Transverse colon (tissue), 4 donors: ENCODE results near the gene KRTAP4-9. TPM values are rescaled to one million over a fixed set of nuclear protein-coding genes. Genes with fewer than 3 reads are reported as not detected.
"Not testable (repeated sequence)": the region's sequence is repeated elsewhere in the genome, so short reads cannot be mapped to it uniquely, and the experiment has no call there.

Experiments used
- DNase-seq: peaks from one replicate; pipeline ENCODE4 v3.0.0-alpha.2; 2019
- H3K27ac ChIP-seq, 4 donors: fragments of 200-600 bp; sonication (generic); 2 replicates each; pipeline ENCODE4 v1.5.1; 2016 to 2018; ENCODE audit warnings: inconsistent platforms in 4 of 4
- H3K27me3 ChIP-seq: fragments of 200-600 bp; sonication (generic); 2 replicates; pipeline ENCODE4 v1.5.1; 2017; ENCODE audit warnings: inconsistent platforms
- H3K36me3 ChIP-seq, 4 donors: fragments of 200-600 bp; sonication (generic); 2 replicates each; pipeline ENCODE4 v1.5.1; 2017 to 2019; ENCODE audit warnings: inconsistent platforms in 4 of 4
- H3K4me1 ChIP-seq, 4 donors: fragments of 200-600 bp; sonication (generic); 2 replicates each; pipeline ENCODE4 v1.5.1; 2017 to 2020; ENCODE audit warnings: inconsistent platforms in 4 of 4
- H3K4me3 ChIP-seq, 4 donors: fragments of 200-600 bp; sonication (generic); 1 replicate in 1 of 4; 2 replicates in 3 of 4; pipeline versions ENCODE4 v1.5.1 to v1.6.1; 2017 to 2019; ENCODE audit warnings: inconsistent platforms in 4 of 4
- H3K9me3 ChIP-seq, 2 donors: fragments of 200-600 bp; sonication (generic); 2 replicates each; pipeline ENCODE4 v1.5.1; 2017 to 2019; ENCODE audit warnings: inconsistent platforms in 2 of 2
- EP300 ChIP-seq: sonication (generic); formaldehyde crosslinking; IDR thresholded peaks from one replicate; pipeline ENCODE4 v1.6.1; 2017; ENCODE audit warnings: antibody characterized with exemption, low read depth
- POLR2A ChIP-seq: fragments of 450-650 bp; IDR thresholded peaks from one replicate; pipeline ENCODE4 v1.6.1; 2016; ENCODE audit warnings: antibody characterized with exemption, mild to moderate bottlenecking, moderate library complexity
- POLR2AphosphoS5 ChIP-seq, 3 donors: sonication (generic); formaldehyde crosslinking; IDR thresholded peaks; one replicate each; pipeline ENCODE4 v1.6.1; 2016; ENCODE audit warnings: antibody characterized with exemption in 3 of 3
- WGBS, 2 donors: methylation state at CpG; one replicate each; pipeline ENCODE4 v1.1.5; 2018; ENCODE audit warnings: low coverage in 1 of 2; 5-methylcytosine and 5-hydroxymethylcytosine counted together
- in situ Hi-C, 4 donors: fragments of 200-750 bp; cut with MboI; loops; one replicate each; pipeline versions ENCODE4 v1.15.0 to v1.15.1; 2017; ENCODE audit warnings: low sequenced_read_pairs in 3 of 4, low pct_ligation_motif_present in 1 of 4, low pct_unique_long_range_greater_than_20kb in 1 of 4
- intact Hi-C: fragments of 100-400 bp; cut with DNase I; formaldehyde crosslinking; loops from one replicate; pipeline ENCODE4 v1.15.1; 2023; ENCODE audit warnings: low total_unique reads
- total RNA-seq, 4 donors: library from RNA; depleted of rRNA; stranded (reverse); fragments of >200 nt; gene quantifications; one replicate each; pipeline ENCODE4 v1.1.0, GENCODE V29; 2016
- TF ChIP-seq, protein P1 (sequence below), 5 experiments: fragments of 200-600 bp in 3 of 5; fragments of 450-650 bp in 2 of 5; sonication (generic) in 3 of 5; IDR thresholded peaks; 1 replicate in 2 of 5; 2 replicates in 3 of 5; pipeline ENCODE4 v1.5.1; 2016 to 2017; ENCODE audit warnings: antibody characterized with exemption in 5 of 5, inconsistent platforms in 3 of 5, mild to moderate bottlenecking in 2 of 5, moderate library complexity in 1 of 5

Gene KRTAP4-9
- total RNA-seq, 4 donors from 2014 or later: not detected

DNA sequence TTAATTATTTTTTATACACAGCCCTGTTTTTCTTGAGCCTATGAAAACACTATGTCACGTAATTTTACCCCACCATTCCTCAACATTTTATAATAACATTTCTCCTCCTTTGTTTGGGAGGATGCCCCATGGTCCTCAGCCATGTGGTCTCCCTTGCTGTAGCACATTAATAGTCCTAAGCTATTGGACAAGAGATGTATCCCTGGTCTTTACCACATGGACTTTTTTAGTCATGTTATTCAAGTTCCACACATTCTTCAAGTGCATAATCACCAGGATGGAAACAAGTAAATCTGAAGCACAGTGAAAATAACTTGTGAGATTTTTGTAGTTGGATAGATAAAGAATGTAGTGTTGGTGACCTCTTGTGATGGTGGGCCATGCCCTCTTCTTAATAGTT is 43.2 kb upstream of the KRTAP4-9 start:
- 58 to 70% methylated on average over 1 of the region's 1 CpG for WGBS, 2 donors
- intact Hi-C loops: no loop called here
- Histone ChIP-seq H3K27ac (no peak overlapping the region), H3K9me3 (no peaks in the 10 kb centered on the region), H3K4me1 (no peaks in the 10 kb centered on the region), H3K27me3 (peaks cover 23% of the 10 kb centered on the region), H3K4me3 (no peak overlapping the region), H3K36me3 (no peaks in the 10 kb centered on the region)
- in situ Hi-C loops: no loop called here
- no peak for DNase-seq
- TF ChIP-seq EP300 (no peak), POLR2A (no peak), POLR2AphosphoS5 (IDR thresholded peaks at IDR 0.05) (no peak)
- TF ChIP-seq, protein P1, sequence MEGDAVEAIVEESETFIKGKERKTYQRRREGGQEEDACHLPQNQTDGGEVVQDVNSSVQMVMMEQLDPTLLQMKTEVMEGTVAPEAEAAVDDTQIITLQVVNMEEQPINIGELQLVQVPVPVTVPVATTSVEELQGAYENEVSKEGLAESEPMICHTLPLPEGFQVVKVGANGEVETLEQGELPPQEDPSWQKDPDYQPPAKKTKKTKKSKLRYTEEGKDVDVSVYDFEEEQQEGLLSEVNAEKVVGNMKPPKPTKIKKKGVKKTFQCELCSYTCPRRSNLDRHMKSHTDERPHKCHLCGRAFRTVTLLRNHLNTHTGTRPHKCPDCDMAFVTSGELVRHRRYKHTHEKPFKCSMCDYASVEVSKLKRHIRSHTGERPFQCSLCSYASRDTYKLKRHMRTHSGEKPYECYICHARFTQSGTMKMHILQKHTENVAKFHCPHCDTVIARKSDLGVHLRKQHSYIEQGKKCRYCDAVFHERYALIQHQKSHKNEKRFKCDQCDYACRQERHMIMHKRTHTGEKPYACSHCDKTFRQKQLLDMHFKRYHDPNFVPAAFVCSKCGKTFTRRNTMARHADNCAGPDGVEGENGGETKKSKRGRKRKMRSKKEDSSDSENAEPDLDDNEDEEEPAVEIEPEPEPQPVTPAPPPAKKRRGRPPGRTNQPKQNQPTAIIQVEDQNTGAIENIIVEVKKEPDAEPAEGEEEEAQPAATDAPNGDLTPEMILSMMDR (IDR thresholded peaks at IDR 0.05): no peak

DNA sequence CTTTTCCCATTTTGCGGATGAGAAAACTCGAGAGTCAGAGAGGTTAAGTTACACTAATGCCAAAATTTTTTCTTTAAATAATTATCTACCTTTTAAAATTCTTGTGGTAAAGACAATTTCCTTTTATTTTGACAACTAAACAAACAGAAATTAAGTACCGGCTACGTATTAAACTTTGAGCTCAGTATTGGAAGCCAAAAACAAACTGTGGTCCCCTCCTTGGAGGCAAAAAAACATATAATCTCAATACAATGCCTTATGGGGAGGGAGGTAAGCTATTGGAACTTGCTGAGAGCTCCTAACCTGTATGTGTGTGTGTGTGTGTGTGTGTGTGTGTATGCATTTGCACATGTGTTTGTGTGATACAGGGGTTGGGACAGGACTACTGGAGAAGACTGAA is 41.7 kb upstream of the KRTAP4-9 start:
- TF ChIP-seq, protein P1 (IDR thresholded peaks at IDR 0.05): no peak
- Histone ChIP-seq H3K36me3 (no peaks in the 10 kb centered on the region), H3K9me3 (no peaks in the 10 kb centered on the region), H3K4me1 (no peaks in the 10 kb centered on the region), H3K27me3 (peaks cover 23% of the 10 kb centered on the region), H3K27ac (no peak overlapping the region), H3K4me3 (no peak overlapping the region)
- no peak for DNase-seq
- in situ Hi-C loops (no loop called here), intact Hi-C loops (no loop called here)
- WGBS, 2 donors: 53 to 72% methylated on average over 4 of the region's 4 CpGs

DNA sequence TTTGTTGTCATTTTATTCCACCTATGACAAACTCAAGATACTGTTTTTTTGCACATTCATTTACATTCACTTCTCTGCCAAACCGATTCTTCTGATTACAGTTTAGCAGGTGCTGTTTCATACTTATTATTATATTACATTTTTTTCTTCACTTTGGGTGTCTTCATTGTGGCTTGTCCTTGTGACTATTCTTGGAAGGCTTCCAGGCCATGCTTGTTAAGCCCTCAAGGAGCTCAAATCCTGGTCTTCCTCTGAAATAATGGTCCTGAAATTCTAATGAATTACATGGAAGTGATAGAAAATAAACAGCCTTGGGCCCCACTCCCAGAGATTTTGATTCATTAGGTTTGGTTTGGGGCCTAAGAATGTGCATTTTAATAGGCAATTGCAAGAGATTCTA is 40.9 kb upstream of the KRTAP4-9 start:
- Histone ChIP-seq H3K9me3 (no peaks in the 10 kb centered on the region), H3K4me3 (no peak overlapping the region), H3K4me1 (no peaks in the 10 kb centered on the region), H3K27me3 (peaks cover 23% of the 10 kb centered on the region), H3K36me3 (no peaks in the 10 kb centered on the region), H3K27ac (no peak overlapping the region)
- WGBS, 2 donors: 50% methylated on average over 1 of the region's 1 CpG; no CpG with 5 or more reads in 1 of the 2 donors
- in situ Hi-C loops (no loop called here), intact Hi-C loops (no loop called here)
- TF ChIP-seq POLR2AphosphoS5 (IDR thresholded peaks at IDR 0.05) (no peak), EP300 (no peak), POLR2A (no peak)
- TF ChIP-seq, protein P1 (IDR thresholded peaks at IDR 0.05): no peak
- no peak for DNase-seq

DNA sequence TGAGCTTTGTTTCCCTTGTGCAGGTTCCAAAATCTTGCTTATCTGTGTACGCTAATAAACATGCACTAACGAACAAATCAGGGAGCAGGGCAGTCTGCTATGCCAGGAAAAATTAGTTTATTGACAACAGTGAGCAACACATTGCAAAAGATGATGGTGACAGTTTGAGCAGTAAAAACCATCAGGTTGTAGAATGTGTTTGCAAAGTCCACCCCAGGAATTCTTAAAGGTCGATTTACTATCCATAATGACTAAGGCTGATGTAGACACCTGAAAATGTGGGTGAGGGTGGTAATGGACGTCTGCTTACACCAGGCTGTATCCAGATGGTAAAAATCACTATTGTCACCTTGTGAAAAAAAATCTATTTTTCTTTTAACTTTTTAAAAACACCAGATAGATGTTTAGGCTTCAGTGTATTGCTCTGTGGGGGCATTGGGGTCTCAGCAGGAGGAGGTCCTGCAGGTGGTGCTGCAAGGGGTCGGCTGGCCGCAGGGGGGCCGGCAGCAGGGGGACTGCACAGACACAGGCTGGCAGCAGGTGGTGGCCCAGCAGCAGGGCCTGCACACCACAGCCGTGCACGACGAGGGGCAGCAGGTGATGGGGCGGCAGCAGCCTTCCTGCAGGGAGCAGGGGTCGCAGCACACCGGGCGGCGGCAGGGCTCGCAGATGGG is 40.0 kb upstream of the KRTAP4-9 start:
- DNase-seq, H3K36me3 ChIP-seq, H3K9me3 ChIP-seq, H3K4me3 ChIP-seq, intact Hi-C loops, H3K27ac ChIP-seq, H3K4me1 ChIP-seq, in situ Hi-C loops: not testable (repeated sequence)
- peaks cover 23% of the 10 kb centered on the region for H3K27me3 ChIP-seq
- 68 to 69% methylated on average over 3 to 6 of the region's 16 CpGs for WGBS, 2 donors
